T-cell (primary cell): ENCODE measurements around the gene ACAA2. TPM values are rescaled to one million over a fixed set of nuclear protein-coding genes. Genes with fewer than 3 reads are reported as not detected.
"Not testable (repeated sequence)": the region's sequence is repeated elsewhere in the genome, so short reads cannot be mapped to it uniquely, and the experiment has no call there.

Experiments used
- ATAC-seq, 4 experiments: fragments of 200-7000 bp in 3 of 4; fragments of 150-1000 bp in 1 of 4; cut with Tn5 transposase; replicated peaks in 1 of 4; 1 replicate in 3 of 4; 2 replicates in 1 of 4; pipeline ENCODE4 v1.10.0; 2021; ENCODE audit warnings: moderate library complexity in 3 of 4, mild to moderate bottlenecking in 2 of 4, moderate number of reproducible peaks in 1 of 4
- CTCF ChIA-PET, 2 donors: fragments of 300-600 bp; sonication (Branson Sonifier 250); formaldehyde crosslinking; loops; one replicate each; lab custom pipeline; 2022; ENCODE audit warnings: antibody characterized with exemption in 2 of 2; lab: Charles Lee
- POLR2A ChIA-PET, 2 donors: fragments of 300-600 bp; sonication (Branson Sonifier 250); formaldehyde crosslinking; loops; one replicate each; lab custom pipeline; 2022; ENCODE audit warnings: antibody characterized with exemption in 2 of 2; lab: Charles Lee
- DNase-seq, 35 experiments: peaks; one replicate each; pipeline versions ENCODE4 v3.0.0 to v3.0.0-alpha.2; 2013 to 2023
- H3K27ac ChIP-seq: one replicate; pipeline ENCODE4 v1.5.1; 2013; ENCODE audit warnings: low read length
- H3K27me3 ChIP-seq, 2 experiments: replicated peaks in 1 of 2; 1 replicate in 1 of 2; 2 replicates in 1 of 2; pipeline versions ENCODE4 v1.6.1 to v1.7.0; 2013; ENCODE audit warnings: low read length in 1 of 2, mixed read lengths in 1 of 2; ENCODE audit not compliant: control insufficient read depth in 2 of 2, insufficient read depth in 2 of 2; ENCODE audit errors: extremely low read depth in 1 of 2
- H3K36me3 ChIP-seq, 2 donors: 1 replicate in 1 of 2; 2 replicates in 1 of 2; pipeline versions ENCODE4 v1.6.1 to v1.7.0; 2013; ENCODE audit warnings: low read length in 1 of 2; ENCODE audit not compliant: control insufficient read depth in 2 of 2, insufficient read depth in 1 of 2; ENCODE audit errors: extremely low read depth in 1 of 2
- H3K4me1 ChIP-seq, 2 experiments: 1 replicate in 1 of 2; 2 replicates in 1 of 2; pipeline versions ENCODE4 v1.6.1 to v1.7.0; 2013; ENCODE audit warnings: low read length in 2 of 2, mixed read lengths in 1 of 2; ENCODE audit not compliant: insufficient read depth in 2 of 2, control insufficient read depth in 1 of 2; ENCODE audit errors: extremely low read depth in 1 of 2
- H3K4me3 ChIP-seq, 2 donors: 1 replicate in 1 of 2; 2 replicates in 1 of 2; pipeline versions ENCODE4 v1.5.1 to v1.7.0; 2013; ENCODE audit warnings: mild to moderate bottlenecking in 2 of 2, low read length in 1 of 2, moderate library complexity in 1 of 2; ENCODE audit not compliant: control insufficient read depth in 1 of 2; ENCODE audit errors: extremely low read depth in 1 of 2
- H3K9me3 ChIP-seq: 2 replicates; pipeline ENCODE4 v1.7.0; 2013
- H3K27ac Mint-ChIP-seq, 2 donors: one replicate each; pipeline ENCODE4 v1.8.0; 2020 to 2021; ENCODE audit warnings: mild to moderate bottlenecking in 2 of 2, mixed read lengths in 2 of 2
- H3K27me3 Mint-ChIP-seq, 2 donors: one replicate each; pipeline ENCODE4 v1.8.0; 2021 to 2022; ENCODE audit warnings: mixed read lengths in 2 of 2
- H3K36me3 Mint-ChIP-seq: one replicate; pipeline ENCODE4 v1.8.0; 2021; ENCODE audit warnings: mixed read lengths
- H3K4me1 Mint-ChIP-seq, 3 donors: one replicate each; pipeline ENCODE4 v1.8.0; 2020 to 2022; ENCODE audit warnings: mixed read lengths in 3 of 3, mild to moderate bottlenecking in 1 of 3
- H3K4me3 Mint-ChIP-seq, 3 donors: one replicate each; pipeline ENCODE4 v1.8.0; 2020 to 2022; ENCODE audit warnings: mild to moderate bottlenecking in 3 of 3, mixed read lengths in 3 of 3, moderate library complexity in 3 of 3
- H3K9me3 Mint-ChIP-seq, 3 donors: one replicate each; pipeline ENCODE4 v1.8.0; 2020 to 2022; ENCODE audit warnings: mixed read lengths in 3 of 3
- WGBS: methylation state at CpG from one replicate; pipeline ENCODE4 v1.1.5; 2013; ENCODE audit warnings: missing lambda C conversion rate; ENCODE audit not compliant: insufficient coverage; 5-methylcytosine and 5-hydroxymethylcytosine counted together
- total RNA-seq, 35 experiments: library from RNA in 6 of 35; stranded (reverse) in 6 of 35; fragments of 120-200 nt in 1 of 35; gene quantifications; one replicate each; pipeline versions ENCODE4 v1.2.1 to v1.2.4 and lab custom pipeline; 2013 to 2026

Gene ACAA2
- total RNA-seq, 5 donors from 2014 or later (not counting 1 experiment from before 2014, with no cell fraction given): 20.1 to 34.1 (median 28.3) TPM

DNA sequence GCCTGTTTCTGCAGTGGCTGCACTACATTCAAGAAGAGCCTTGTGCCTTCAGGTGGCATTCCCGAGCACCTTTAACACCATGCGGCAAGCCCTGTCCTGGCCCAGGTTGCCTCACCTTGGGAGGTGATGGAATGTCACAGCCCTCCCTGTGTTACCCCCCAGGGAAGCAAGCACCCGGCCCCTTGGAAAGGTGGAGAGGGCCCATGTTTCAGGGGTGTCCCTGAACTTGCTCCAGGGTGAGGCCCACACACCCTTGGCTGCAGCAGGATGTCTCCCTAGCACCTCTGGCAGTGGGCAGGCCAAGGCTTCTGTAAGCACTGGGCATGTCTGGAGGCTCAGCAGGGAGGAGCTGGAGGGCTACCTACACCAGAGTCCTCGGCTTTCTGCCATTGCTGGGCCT is 29.3 kb upstream of the ACAA2 start:
- Mint-ChIP-seq H3K36me3 (no peaks in the 10 kb centered on the region), H3K27ac (no peak overlapping the region), H3K27me3 (peaks cover 5 to 6% of the 10 kb centered on the region in 2 donors), H3K4me1 (no peaks in the 10 kb centered on the region), H3K9me3 (no peaks in the 10 kb centered on the region), H3K4me3 (no peak overlapping the region)
- Histone ChIP-seq H3K9me3 (no peaks in the 10 kb centered on the region), H3K4me3 (no peak overlapping the region), H3K36me3 (no peaks in the 10 kb centered on the region), H3K4me1 (peaks cover 0 to 4% of the 10 kb centered on the region in 2 experiments), H3K27me3 (peaks cover 0 to 25% of the 10 kb centered on the region in 2 experiments), H3K27ac (no peak overlapping the region)
- ATAC-seq (peak in 1 of 4 experiments; percentile 13), DNase-seq (no peak)
- POLR2A ChIA-PET: no interaction called here
- 72% methylated on average over 3 of the region's 4 CpGs for WGBS
- CTCF ChIA-PET: no interaction called here

DNA sequence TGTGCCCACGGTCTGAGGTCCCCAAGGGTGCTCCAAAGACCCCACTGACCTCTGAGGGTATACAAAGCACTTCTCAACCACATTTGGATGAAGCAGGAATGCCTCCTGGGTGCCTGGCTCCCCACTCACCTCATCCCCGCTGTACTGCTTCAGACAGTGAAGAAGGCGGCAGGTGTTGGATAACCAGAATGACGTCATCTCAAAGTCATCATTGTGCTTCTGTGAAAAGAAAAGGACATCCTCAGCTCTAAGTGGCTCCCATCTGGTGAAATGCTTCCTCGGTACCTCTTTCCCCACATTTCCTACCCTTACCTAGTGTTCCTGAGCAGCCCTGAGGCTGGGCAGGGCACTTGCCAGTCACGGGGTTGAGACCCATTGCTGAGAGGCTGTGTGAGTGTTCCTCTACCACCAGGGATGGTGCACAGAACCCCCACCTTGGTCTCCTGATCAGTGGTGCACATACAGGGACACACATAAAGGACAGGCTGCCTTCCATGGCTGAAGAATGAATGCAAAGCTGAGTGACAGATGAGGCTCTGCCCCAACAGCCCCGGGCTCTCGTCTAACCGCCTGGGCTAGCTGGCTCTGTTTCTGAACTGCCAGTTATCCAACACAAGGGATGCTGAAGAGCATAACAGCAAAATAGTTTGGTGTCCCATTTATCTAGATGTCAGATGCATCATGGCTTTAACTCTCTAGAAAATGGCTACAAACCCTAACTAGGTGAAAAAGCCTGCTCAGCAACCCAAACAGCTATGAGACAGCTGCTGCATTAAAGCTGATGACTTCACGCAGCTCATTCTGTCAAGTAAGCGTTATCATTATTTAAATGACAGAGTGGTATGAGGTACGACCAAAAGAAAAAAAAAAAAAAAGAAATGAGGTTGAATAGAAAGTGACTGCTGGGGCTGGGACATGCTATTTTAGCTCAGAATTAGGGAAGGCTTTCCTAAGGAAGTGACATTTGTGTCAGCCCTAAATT is 28.2 kb upstream of the ACAA2 start:
- Histone ChIP-seq H3K27me3 (peaks cover 0 to 14% of the 10 kb centered on the region in 2 experiments), H3K36me3 (no peaks in the 10 kb centered on the region), H3K4me1 (peaks cover 0 to 4% of the 10 kb centered on the region in 2 experiments), H3K4me3 (no peak overlapping the region), H3K27ac (no peak overlapping the region), H3K9me3 (no peaks in the 10 kb centered on the region)
- no peak overlapping the region for H3K27ac Mint-ChIP-seq
- no peaks in the 10 kb centered on the region for H3K9me3 Mint-ChIP-seq
- H3K4me3 Mint-ChIP-seq: no peak overlapping the region
- 87% methylated on average over 7 of the region's 12 CpGs for WGBS
- ChIA-PET CTCF (interaction anchor here in 1 of 2 donors (0.6 kb wide), 2 partner anchors 23 to 355 kb away, joined by 3 to 4 read pairs; no protein-coding TSS in a partner anchor), POLR2A (interaction anchor here in 1 of 2 donors (0.6 kb wide), 2 partner anchors 513 to 1067 kb away, joined by 4 to 7 read pairs; no protein-coding TSS in a partner anchor)
- peaks cover 2 to 3% of the 10 kb centered on the region in 2 donors for H3K27me3 Mint-ChIP-seq
- no peaks in the 10 kb centered on the region for H3K36me3 Mint-ChIP-seq
- H3K4me1 Mint-ChIP-seq: no peaks in the 10 kb centered on the region
- ATAC-seq (no peak), DNase-seq (no peak)

DNA sequence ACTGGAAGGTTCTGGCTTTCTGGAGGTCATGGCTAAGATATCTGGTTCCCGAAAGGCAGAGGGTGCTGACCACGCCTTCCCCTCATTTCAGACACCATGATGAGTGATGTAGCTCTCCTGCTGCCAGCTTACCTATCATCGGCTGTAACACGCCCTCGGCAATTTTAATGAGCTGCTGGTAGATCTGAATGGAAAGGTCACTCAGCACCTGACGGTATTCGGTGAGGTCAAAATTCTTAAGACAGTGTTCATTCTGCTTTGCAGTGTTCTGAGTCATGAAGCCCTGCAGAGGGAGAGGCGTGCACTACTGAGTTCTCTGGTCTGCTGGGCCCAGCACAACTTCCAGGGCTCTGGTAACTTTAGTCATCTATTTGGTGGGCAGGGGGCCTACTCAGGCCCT is 25.7 kb upstream of the ACAA2 start:
- H3K9me3 ChIP-seq: no peaks in the 10 kb centered on the region
- Mint-ChIP-seq H3K36me3 (no peaks in the 10 kb centered on the region), H3K4me3 (no peak overlapping the region), H3K27ac (no peak overlapping the region), H3K4me1 (no peaks in the 10 kb centered on the region), H3K9me3 (no peaks in the 10 kb centered on the region), H3K27me3 (no peaks in the 10 kb centered on the region)
- WGBS: over 99% methylated on average over 7 of the region's 8 CpGs
- POLR2A ChIA-PET: no interaction called here
- no peak for ATAC-seq
- peaks cover 0 to 4% of the 10 kb centered on the region in 2 experiments for H3K4me1 ChIP-seq
- no peak overlapping the region for H3K4me3 ChIP-seq
- CTCF ChIA-PET: no interaction called here
- DNase-seq: no peak
- no peak overlapping the region for H3K27ac ChIP-seq
- peaks cover 0 to under 1% of the 10 kb centered on the region in 2 experiments for H3K27me3 ChIP-seq
- H3K36me3 ChIP-seq: no peaks in the 10 kb centered on the region

DNA sequence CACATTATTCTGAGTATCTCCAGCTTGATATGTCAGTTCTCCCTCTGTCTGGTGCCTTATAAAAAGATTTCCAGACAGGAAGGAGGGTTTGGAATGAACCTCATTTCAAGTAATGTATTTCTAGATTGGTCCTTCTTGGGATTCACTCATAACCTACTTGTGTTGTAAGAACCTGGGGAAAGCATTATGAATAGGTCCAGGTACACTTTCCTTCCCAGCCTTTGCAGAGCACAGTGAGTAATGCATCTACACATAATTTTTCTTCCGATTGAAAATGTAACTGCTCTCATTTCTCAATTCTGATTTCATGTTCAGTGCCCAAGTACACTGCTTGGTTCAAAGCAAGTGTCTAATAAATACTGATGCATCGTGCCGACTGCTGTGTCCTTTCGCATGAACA is 25.0 kb upstream of the ACAA2 start:
- H3K9me3 ChIP-seq: no peaks in the 10 kb centered on the region
- WGBS: 100% methylated on average over 1 of the region's 4 CpGs
- H3K27ac ChIP-seq: no peak overlapping the region
- ATAC-seq: no peak
- Mint-ChIP-seq H3K4me3 (no peak overlapping the region), H3K4me1 (no peaks in the 10 kb centered on the region), H3K9me3 (no peaks in the 10 kb centered on the region), H3K27me3 (no peaks in the 10 kb centered on the region), H3K36me3 (no peaks in the 10 kb centered on the region), H3K27ac (no peak overlapping the region)
- H3K4me1 ChIP-seq: no peaks in the 10 kb centered on the region
- no peak for DNase-seq
- no peaks in the 10 kb centered on the region for H3K27me3 ChIP-seq
- no peak overlapping the region for H3K4me3 ChIP-seq
- CTCF ChIA-PET: interaction anchor here in 1 of 2 donors (0.6 kb wide), 2 partner anchors 169 to 250 kb away, joined by 3 read pairs; no protein-coding TSS in a partner anchor
- no peaks in the 10 kb centered on the region for H3K36me3 ChIP-seq
- POLR2A ChIA-PET: no interaction called here

DNA sequence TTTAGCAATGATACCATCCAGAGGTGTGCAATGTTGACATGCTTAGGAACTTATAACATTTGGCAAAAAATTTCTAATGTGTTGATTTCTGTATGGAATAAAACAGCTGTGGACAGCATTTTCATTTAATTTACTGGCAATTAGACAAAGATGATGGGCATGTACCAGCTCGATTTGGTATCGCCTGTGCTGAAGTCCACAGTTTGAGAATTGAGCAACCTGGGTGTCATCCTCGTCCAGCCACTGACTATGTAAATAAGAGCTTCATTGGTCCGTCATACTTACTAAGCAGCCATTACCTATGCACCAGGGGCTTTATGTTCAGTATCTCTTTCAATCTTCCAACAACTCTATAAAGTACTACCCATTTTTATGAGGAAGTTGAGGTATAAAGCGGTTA is 24.6 kb upstream of the ACAA2 start:
- Mint-ChIP-seq H3K9me3 (no peaks in the 10 kb centered on the region), H3K4me3 (no peak overlapping the region), H3K4me1 (no peaks in the 10 kb centered on the region), H3K27ac (no peak overlapping the region), H3K27me3 (no peaks in the 10 kb centered on the region), H3K36me3 (no peaks in the 10 kb centered on the region)
- Histone ChIP-seq H3K4me1 (no peaks in the 10 kb centered on the region), H3K4me3 (no peak overlapping the region), H3K9me3 (no peaks in the 10 kb centered on the region), H3K36me3 (no peaks in the 10 kb centered on the region), H3K27me3 (no peaks in the 10 kb centered on the region), H3K27ac (no peak overlapping the region)
- 93% methylated on average over 3 of the region's 5 CpGs for WGBS
- no peak for DNase-seq
- ChIA-PET POLR2A (no interaction called here), CTCF (interaction anchor here in 1 of 2 donors (0.6 kb wide), 2 partner anchors 169 to 250 kb away, joined by 3 read pairs; no protein-coding TSS in a partner anchor)
- no peak for ATAC-seq

DNA sequence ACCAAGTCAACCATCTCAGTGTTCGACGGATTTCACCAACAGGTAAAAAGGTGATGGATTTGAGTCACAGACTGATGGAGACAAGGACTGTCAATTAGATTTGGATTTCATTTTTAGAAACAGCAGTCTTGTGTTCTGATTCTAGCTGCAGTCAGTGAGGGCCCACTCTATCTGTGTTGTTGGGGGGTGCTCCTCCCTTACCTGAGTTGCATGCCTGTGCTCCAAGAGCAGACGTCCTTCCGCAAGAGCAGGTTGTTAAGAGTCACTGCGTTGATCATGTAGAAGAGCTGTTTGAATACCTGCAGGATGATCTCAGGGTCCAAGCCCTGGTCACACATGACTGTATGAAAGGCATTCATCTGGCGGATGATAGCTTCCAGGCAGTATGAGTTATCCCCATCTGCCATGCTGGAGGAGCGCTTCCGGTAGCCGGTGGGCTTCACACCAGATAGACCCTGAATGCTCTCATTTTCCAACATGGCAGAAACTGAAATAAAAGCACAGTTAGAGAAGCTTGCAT is 24.0 kb upstream of the ACAA2 start:
- 100% methylated on average over 4 of the region's 9 CpGs for WGBS
- H3K27me3 Mint-ChIP-seq, H3K9me3 ChIP-seq, H3K9me3 Mint-ChIP-seq, CTCF ChIA-PET, H3K4me1 Mint-ChIP-seq, POLR2A ChIA-PET, H3K27ac ChIP-seq, DNase-seq, H3K4me3 Mint-ChIP-seq, H3K4me3 ChIP-seq, H3K36me3 Mint-ChIP-seq, H3K4me1 ChIP-seq, ATAC-seq, H3K27me3 ChIP-seq, H3K27ac Mint-ChIP-seq, H3K36me3 ChIP-seq: not testable (repeated sequence)
